Endothelial cell (in vitro differentiated cells): ENCODE data around the gene OSBPL8. TPM values are rescaled to one million over a fixed set of nuclear protein-coding genes. Genes with fewer than 3 reads are reported as not detected.

ENCODE experiments used
- DNase-seq: peaks from one replicate; pipeline ENCODE4 v3.0.0; 2021; ENCODE audit warnings: low spot score
- H3K27ac Mint-ChIP-seq: one replicate; pipeline ENCODE4 v1.8.0; 2021; ENCODE audit warnings: mixed read lengths, inconsistent platforms; ENCODE audit not compliant: unreplicated experiment
- H3K27me3 Mint-ChIP-seq: one replicate; pipeline ENCODE4 v1.8.0; 2021; ENCODE audit warnings: mild to moderate bottlenecking, moderate library complexity, mixed read lengths, inconsistent platforms; ENCODE audit not compliant: unreplicated experiment
- H3K36me3 Mint-ChIP-seq: one replicate; pipeline ENCODE4 v1.8.0; 2021; ENCODE audit warnings: mild to moderate bottlenecking, low read depth, mixed read lengths, inconsistent platforms; ENCODE audit not compliant: unreplicated experiment
- H3K4me1 Mint-ChIP-seq: one replicate; pipeline ENCODE4 v1.8.0; 2021; ENCODE audit warnings: mild to moderate bottlenecking, mixed read lengths, inconsistent platforms; ENCODE audit not compliant: unreplicated experiment
- H3K4me3 Mint-ChIP-seq: one replicate; pipeline ENCODE4 v1.8.0; 2021; ENCODE audit warnings: mild to moderate bottlenecking, mixed read lengths, inconsistent platforms; ENCODE audit not compliant: unreplicated experiment
- H3K9me3 Mint-ChIP-seq: one replicate; pipeline ENCODE4 v1.8.0; 2021; ENCODE audit warnings: mixed read lengths, inconsistent platforms; ENCODE audit not compliant: unreplicated experiment
- CTCF ChIP-seq: fragments of 200-600 bp; sonication (generic); IDR thresholded peaks from one replicate; pipeline ENCODE4 v1.5.0; 2021; ENCODE audit warnings: antibody characterized with exemption; ENCODE audit not compliant: unreplicated experiment
- total RNA-seq: library from RNA; stranded (reverse); fragmentation: NEBNext Ultra II Directional; extraction: Animal tissue kit (Norgen Biotek cat#: 25700); gene quantifications from one replicate; pipeline ENCODE4 v1.2.1, GENCODE V29; 2021; ENCODE audit not compliant: unreplicated experiment

The OSBPL8 gene
- total RNA-seq, 1 donor from 2014 or later = 82.3 TPM

GRCh38 chr12:76341436-76342030, 218.0 kb downstream of the OSBPL8 start:
- no peaks in the 10 kb centered on the region for H3K27me3 Mint-ChIP-seq
- H3K36me3 Mint-ChIP-seq = peaks cover 3% of the 10 kb centered on the region
- no peak for DNase-seq
- H3K27ac Mint-ChIP-seq = no peak overlapping the region
- TF ChIP-seq CTCF = no peak
- no peak overlapping the region for H3K4me3 Mint-ChIP-seq
- no peaks in the 10 kb centered on the region for H3K4me1 Mint-ChIP-seq
- no peaks in the 10 kb centered on the region for H3K9me3 Mint-ChIP-seq

- Mint-ChIP-seq H3K4me1 (no peaks in the 10 kb centered on the region), H3K27me3 (no peaks in the 10 kb centered on the region), H3K36me3 (no peaks in the 10 kb centered on the region), H3K4me3 (no peak overlapping the region), H3K27ac (no peak overlapping the region), H3K9me3 (no peaks in the 10 kb centered on the region)
- no peak for DNase-seq
- TF ChIP-seq CTCF = no peak
Measured at GRCh38 chr12:76340680-76341435, 218.7 kb downstream of the OSBPL8 start.

- Mint-ChIP-seq H3K4me3 (no peak overlapping the region), H3K4me1 (no peaks in the 10 kb centered on the region), H3K27me3 (no peaks in the 10 kb centered on the region), H3K36me3 (no peaks in the 10 kb centered on the region), H3K9me3 (no peaks in the 10 kb centered on the region), H3K27ac (no peak overlapping the region)
- no peak for DNase-seq
- no peak for TF ChIP-seq CTCF
Measured at GRCh38 chr12:76337583-76337982, 222.0 kb downstream of the OSBPL8 start.

GRCh38 chr12:76332606-76333005, 227.0 kb downstream of the OSBPL8 start:
- Mint-ChIP-seq H3K36me3 (no peaks in the 10 kb centered on the region), H3K27me3 (peaks cover 3% of the 10 kb centered on the region), H3K27ac (no peak overlapping the region), H3K9me3 (no peaks in the 10 kb centered on the region), H3K4me1 (no peaks in the 10 kb centered on the region), H3K4me3 (no peak overlapping the region)
- DNase-seq = no peak
- no peak for TF ChIP-seq CTCF

GRCh38 chr12:76329606-76330005, 230.0 kb downstream of the OSBPL8 start:
- TF ChIP-seq CTCF = no peak
- H3K27me3 Mint-ChIP-seq = peaks cover 7% of the 10 kb centered on the region
- no peak overlapping the region for H3K4me3 Mint-ChIP-seq
- no peak overlapping the region for H3K27ac Mint-ChIP-seq
- DNase-seq = no peak
- H3K9me3 Mint-ChIP-seq = peaks cover 5% of the 10 kb centered on the region
- no peaks in the 10 kb centered on the region for H3K4me1 Mint-ChIP-seq
- H3K36me3 Mint-ChIP-seq = peaks cover 3% of the 10 kb centered on the region
